Right cardiac atrium (tissue), 5 donors: Measurements from ENCODE around the gene TMEM272. TPM values are rescaled to one million over a fixed set of nuclear protein-coding genes. Genes with fewer than 3 reads are reported as not detected.

Experiments used
- ATAC-seq, 2 donors: fragments of 200-7000 bp; cut with Tn5 transposase; one replicate each; pipeline versions ENCODE4 v1.8.0 to v1.9.1; 2020; ENCODE audit warnings: moderate library complexity in 2 of 2, mild to moderate bottlenecking in 1 of 2
- DNase-seq, 3 donors: peaks; one replicate each; pipeline ENCODE4 v3.0.0-alpha.2; 2020
- H3K27ac ChIP-seq: one replicate; pipeline ENCODE4 v1.5.1; 2013; ENCODE audit warnings: mild to moderate bottlenecking, low read length, control low read depth, moderate library complexity
- H3K27me3 ChIP-seq: one replicate; pipeline ENCODE4 v1.6.1; 2013; ENCODE audit not compliant: control insufficient read depth, insufficient read depth
- H3K4me1 ChIP-seq: one replicate; pipeline ENCODE4 v1.6.1; 2013; ENCODE audit warnings: low read length; ENCODE audit not compliant: control insufficient read depth, insufficient read depth
- H3K4me3 ChIP-seq: one replicate; pipeline ENCODE4 v1.5.1; 2013; ENCODE audit warnings: low read length, control low read depth
- H3K9me3 ChIP-seq: one replicate; pipeline ENCODE4 v1.6.1; 2013; ENCODE audit warnings: low read length; ENCODE audit not compliant: control insufficient read depth
- WGBS: extraction: QIAGEN DNeasy Blood & Tissue Kit; methylation state at CpG from one replicate; pipeline ENCODE4 v1.1.7; 2013; 5-methylcytosine and 5-hydroxymethylcytosine counted together
- intact Hi-C, 4 donors: fragments of 100-400 bp; cut with DNase I; formaldehyde crosslinking; loops; one replicate each; pipeline versions ENCODE4 v1.11.0 to v1.14.0; 2022 to 2023
- polyA plus RNA-seq: library from polyadenylated mRNA; stranded (reverse); fragments of 200-250 nt; gene quantifications from one replicate; pipeline ENCODE4 v1.2.3, GENCODE V29; 2013
- total RNA-seq, 4 donors: library from RNA; stranded (reverse); fragmentation: NEBNext Ultra II Directional; extraction: Animal tissue kit (Norgen Biotek cat#: 25700); gene quantifications; one replicate each; pipeline ENCODE4 v1.2.1, GENCODE V29; 2021
- donor health status: healthy with polysubstance abuse.
- donor health status: DM: no; HTN: yes; CAD: no.
- donor health status: DM: no; HTN: no; CAD: no.
- donor health status: DM: no; HTN: yes; CAD: no; lungs with severe emphysema.
- donor health status: DM: yes; HTN: yes; CAD: no.

TMEM272 gene
- total and polyA plus RNA-seq, 5 donors, result 2.7 to 8.2 (median 4.3) TPM

DNA sequence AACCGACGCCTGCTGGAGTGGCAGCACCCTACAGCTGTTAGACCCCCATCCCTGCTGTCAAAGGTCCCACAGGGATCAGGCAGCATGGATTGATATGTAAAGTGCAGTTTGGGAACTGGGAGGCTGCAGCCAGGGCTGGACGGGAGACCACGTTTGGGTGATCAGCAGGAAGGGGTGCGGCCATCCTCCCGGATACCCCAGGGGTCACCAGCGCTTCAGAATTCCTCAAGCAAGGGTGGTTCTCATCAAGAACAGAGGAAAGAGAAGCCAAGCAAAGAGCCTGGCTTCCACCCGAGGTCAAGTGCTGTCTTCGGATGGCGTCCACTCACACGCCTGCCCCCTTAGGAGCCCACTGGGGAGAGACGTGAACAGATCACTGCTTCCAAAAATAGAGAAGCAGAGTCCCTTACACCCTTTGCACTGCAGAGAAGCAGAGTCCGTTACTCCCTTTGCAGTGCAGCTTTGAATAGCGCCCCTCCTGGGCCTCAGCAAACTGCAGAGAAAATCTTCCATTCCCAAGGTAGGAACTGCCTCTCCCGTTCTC, 76.5 kb downstream of the TMEM272 start:
- Histone ChIP-seq H3K27me3 (no peaks in the 10 kb centered on the region), H3K4me3 (no peak overlapping the region), H3K27ac (peak overlapping the region; percentile 69), H3K9me3 (no peaks in the 10 kb centered on the region), H3K4me1 (peaks cover 21% of the 10 kb centered on the region)
- DNase-seq (peak; percentile 37 to 78 (median 67)), ATAC-seq (peak; percentile 23 to 51)
- WGBS, result 40% methylated on average over 15 of the region's 15 CpGs
- intact Hi-C loops, result no loop called here

DNA sequence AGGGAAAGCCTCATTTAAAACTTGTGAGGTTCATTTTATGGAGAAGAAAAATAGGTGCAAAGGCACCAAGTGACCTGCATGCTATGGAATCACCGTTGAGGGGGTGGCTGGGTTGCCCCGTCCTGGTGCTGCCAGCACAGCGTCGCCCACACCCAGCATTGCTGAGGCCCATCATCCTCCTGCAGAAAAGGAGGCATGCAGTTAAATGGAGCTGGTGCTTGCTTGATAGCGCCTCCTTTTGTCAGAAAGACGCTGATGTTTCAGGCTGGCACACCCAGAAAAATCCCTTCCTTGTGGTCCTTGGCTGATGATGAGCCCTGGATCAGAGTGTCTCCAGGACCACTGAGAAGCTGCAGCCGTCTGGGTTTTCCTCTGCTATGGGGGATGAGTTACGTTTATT, 77.9 kb downstream of the TMEM272 start:
- intact Hi-C loops, result no loop called here
- no peak for ATAC-seq

GRCh38 chr13:51765142-51765515, 79.8 kb downstream of the TMEM272 start:
- ATAC-seq (no peak), DNase-seq (no peak)
- Histone ChIP-seq H3K27ac (peak overlapping the region; percentile 91), H3K27me3 (no peaks in the 10 kb centered on the region), H3K9me3 (no peaks in the 10 kb centered on the region), H3K4me3 (no peak overlapping the region), H3K4me1 (peaks cover 18% of the 10 kb centered on the region)
- intact Hi-C loops, result no loop called here
- WGBS, result 80% methylated on average over 4 of the region's 4 CpGs

More for the DNA sequence above, 77.9 kb downstream of the TMEM272 start:
- Histone ChIP-seq H3K4me3 (no peak overlapping the region), H3K9me3 (no peaks in the 10 kb centered on the region), H3K4me1 (peaks cover 21% of the 10 kb centered on the region), H3K27me3 (no peaks in the 10 kb centered on the region), H3K27ac (no peak overlapping the region)
- peak in 1 of 3 donors; percentile 16 for DNase-seq
- 92% methylated on average over 8 of the region's 8 CpGs for WGBS

DNA sequence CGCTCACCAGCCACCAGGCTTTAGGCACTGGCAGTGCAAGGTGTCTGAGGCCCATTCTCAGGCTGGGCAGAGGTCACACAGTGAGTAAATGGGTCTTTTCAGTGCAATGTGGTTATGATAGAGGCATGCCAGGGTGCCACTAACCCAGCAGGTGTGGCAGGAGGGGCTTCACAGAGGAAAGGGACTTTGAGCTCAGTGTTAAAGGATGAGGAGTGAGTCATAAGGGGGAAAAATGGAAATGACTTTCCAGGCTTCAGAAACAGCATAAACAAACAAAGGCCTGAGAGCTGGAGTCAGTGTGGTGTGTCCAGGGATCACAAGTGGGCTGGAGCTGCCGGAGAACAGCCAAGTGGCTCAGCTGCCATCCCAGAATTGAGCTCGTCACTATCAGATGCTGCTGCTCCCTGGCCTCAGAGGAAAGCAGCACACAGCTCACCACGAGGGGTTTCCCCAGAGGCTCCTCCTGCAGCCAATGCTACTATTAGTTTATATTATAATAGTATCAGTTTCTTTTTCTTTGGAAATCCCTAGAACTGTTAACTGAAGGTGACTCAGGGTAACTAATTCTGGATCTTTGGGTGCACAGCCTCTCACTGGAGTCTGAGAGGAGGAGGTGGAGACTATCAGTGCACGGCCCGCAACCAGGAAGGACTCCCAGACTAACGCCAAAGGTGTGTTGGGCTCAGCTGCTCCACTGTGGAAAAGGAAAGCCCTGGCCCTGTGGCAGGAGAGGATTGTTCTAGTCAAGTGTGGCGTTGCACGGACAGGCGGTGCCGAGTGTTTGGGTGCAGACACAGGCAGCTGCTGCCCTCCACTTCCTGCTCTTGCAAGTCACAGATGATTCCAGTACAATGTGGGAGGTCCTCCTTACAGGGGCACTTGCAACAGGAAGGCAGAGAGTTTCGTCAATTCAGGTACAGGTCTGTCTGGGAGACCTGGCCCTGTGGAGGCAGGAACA, 80.5 kb downstream of the TMEM272 start:
- Histone ChIP-seq H3K4me1 (peaks cover 16% of the 10 kb centered on the region), H3K27me3 (no peaks in the 10 kb centered on the region), H3K4me3 (no peak overlapping the region), H3K9me3 (no peaks in the 10 kb centered on the region), H3K27ac (peak overlapping the region; percentile 100)
- DNase-seq, result peak; percentile 70 to 94 (median 89)
- ATAC-seq, result peak; percentile 90 to 94
- intact Hi-C loops, result no loop called here
- WGBS, result 33% methylated on average over 12 of the region's 12 CpGs

DNA sequence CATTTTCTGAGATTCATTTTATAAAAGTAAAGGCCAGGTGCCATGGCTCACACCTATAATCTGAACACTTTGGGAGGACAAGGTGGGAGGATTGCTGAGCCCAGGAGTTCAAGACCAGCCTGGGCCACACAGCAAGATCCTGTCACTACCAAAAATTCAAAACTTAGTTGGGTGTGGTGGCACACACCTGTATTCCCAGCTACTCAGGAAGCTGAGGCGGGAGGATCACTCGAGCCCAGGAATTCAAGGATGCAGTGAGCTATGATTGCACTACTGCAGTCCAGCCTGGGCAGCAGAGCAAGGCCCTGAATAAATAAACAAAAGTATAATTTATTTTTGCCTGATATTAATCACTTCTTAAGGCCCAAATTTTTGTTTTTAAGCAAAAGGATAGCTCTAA, 81.5 kb downstream of the TMEM272 start:
- Histone ChIP-seq H3K27me3 (no peaks in the 10 kb centered on the region), H3K4me1 (peaks cover 10% of the 10 kb centered on the region), H3K9me3 (no peaks in the 10 kb centered on the region), H3K4me3 (no peak overlapping the region), H3K27ac (no peak overlapping the region)
- WGBS, result 93% methylated on average over 2 of the region's 2 CpGs
- intact Hi-C loops, result no loop called here
- DNase-seq, result no peak
- ATAC-seq, result no peak

Other genes starting within 250 kb of the TMEM272 start
- 10 to 100 TPM; 11.1 to 13.6 (median 12.2) TPM for gene DHRS12, start 41.0 kb downstream of the TMEM272 start, total RNA-seq
- 16.5 TPM for gene DHRS12, start 41.0 kb downstream of the TMEM272 start, polyA plus RNA-seq
- not detected for gene CCDC70, start 16.8 kb upstream of the TMEM272 start, total RNA-seq
- 0.07 TPM for gene CCDC70, start 16.8 kb upstream of the TMEM272 start, polyA plus RNA-seq
- gene ATP7B, start 166.3 kb upstream of the TMEM272 start, total RNA-seq, result 1 to 10 TPM; 4.7 to 6.4 (median 5.6) TPM
- gene ATP7B, start 166.3 kb upstream of the TMEM272 start, polyA plus RNA-seq, result 2.4 TPM
- 10 to 100 TPM; 23.9 to 32.2 (median 26.5) TPM for gene ALG11, start 167.2 kb upstream of the TMEM272 start, total RNA-seq
- 4.3 TPM for gene ALG11, start 167.2 kb upstream of the TMEM272 start, polyA plus RNA-seq
- gene UTP14C, start 179.5 kb upstream of the TMEM272 start, total RNA-seq, result 10 to 100 TPM; 13.9 to 17.3 (median 15.6) TPM
- 5.5 TPM for gene UTP14C, start 179.5 kb upstream of the TMEM272 start, polyA plus RNA-seq